Measurements from ENCODE around the gene CHERP. TPM values are rescaled to one million over a fixed set of nuclear protein-coding genes. Genes with fewer than 3 reads are reported as not detected.

The CHERP gene
- total and polyA plus RNA-seq, 2 of the 8 experiments (the other 6 are each of a cell fraction or from before 2014, with no cell fraction given): 13.9 to 73.7 TPM

GRCh38 chr19:16495982-16496612 lies 46.1 kb downstream of the CHERP start, which contains the start of the genes C19orf44 and CALR3 (continued):
- TF ChIP-seq, protein P1, sequence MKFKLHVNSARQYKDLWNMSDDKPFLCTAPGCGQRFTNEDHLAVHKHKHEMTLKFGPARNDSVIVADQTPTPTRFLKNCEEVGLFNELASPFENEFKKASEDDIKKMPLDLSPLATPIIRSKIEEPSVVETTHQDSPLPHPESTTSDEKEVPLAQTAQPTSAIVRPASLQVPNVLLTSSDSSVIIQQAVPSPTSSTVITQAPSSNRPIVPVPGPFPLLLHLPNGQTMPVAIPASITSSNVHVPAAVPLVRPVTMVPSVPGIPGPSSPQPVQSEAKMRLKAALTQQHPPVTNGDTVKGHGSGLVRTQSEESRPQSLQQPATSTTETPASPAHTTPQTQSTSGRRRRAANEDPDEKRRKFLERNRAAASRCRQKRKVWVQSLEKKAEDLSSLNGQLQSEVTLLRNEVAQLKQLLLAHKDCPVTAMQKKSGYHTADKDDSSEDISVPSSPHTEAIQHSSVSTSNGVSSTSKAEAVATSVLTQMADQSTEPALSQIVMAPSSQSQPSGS (IDR thresholded peaks at IDR 0.05; ENCODE audit: low read length): no peak
- no peak for TF ChIP-seq JUN (IDR thresholded peaks at IDR 0.05; ENCODE audit: low read depth, low read length)
- TF ChIP-seq RAD21 (IDR thresholded peaks at IDR 0.05 in 1 of 2, conservative IDR thresholded peaks at IDR 0.05 in 1 of 2; ENCODE audit: low read depth in 2 of 2, low read length in 2 of 2): no peak
- TF ChIP-seq, protein P2, sequence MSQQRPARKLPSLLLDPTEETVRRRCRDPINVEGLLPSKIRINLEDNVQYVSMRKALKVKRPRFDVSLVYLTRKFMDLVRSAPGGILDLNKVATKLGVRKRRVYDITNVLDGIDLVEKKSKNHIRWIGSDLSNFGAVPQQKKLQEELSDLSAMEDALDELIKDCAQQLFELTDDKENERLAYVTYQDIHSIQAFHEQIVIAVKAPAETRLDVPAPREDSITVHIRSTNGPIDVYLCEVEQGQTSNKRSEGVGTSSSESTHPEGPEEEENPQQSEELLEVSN (IDR thresholded peaks at IDR 0.05): no peak
- peak; percentile 27; the same call in 1 of the 2 replicates for TF ChIP-seq ATF3 (IDR thresholded peaks at IDR 0.05; ENCODE audit: insufficient read depth, low read depth, low read length)
- no peak for TF ChIP-seq RXRA (IDR thresholded peaks at IDR 0.05; ENCODE audit: insufficient read depth, low read depth, low read length)
- no peak for TF ChIP-seq CEBPB (IDR thresholded peaks at IDR 0.05; ENCODE audit: low read depth, low read length)
- TF ChIP-seq RFX5 (IDR thresholded peaks at IDR 0.05; ENCODE audit: borderline replicate concordance, low read depth, low read length): no peak
- TF ChIP-seq TCF12 (IDR thresholded peaks at IDR 0.05; ENCODE audit: low read depth, low read length): no peak
- TF ChIP-seq TAF7 (optimal IDR thresholded peaks at IDR 0.05; ENCODE audit: borderline replicate concordance, low read depth, low read length): peak; percentile 65
- TF ChIP-seq CTBP2 (IDR thresholded peaks at IDR 0.05; ENCODE audit: borderline replicate concordance, insufficient read depth, insufficient read length, low read length): no peak
- TF ChIP-seq BACH1 (IDR thresholded peaks at IDR 0.05; ENCODE audit: low read length): no peak
- no peak; the same call in 1 of the 2 replicates for TF ChIP-seq SP2 (IDR thresholded peaks at IDR 0.05; ENCODE audit: low read length)
- TF ChIP-seq, protein P3, sequence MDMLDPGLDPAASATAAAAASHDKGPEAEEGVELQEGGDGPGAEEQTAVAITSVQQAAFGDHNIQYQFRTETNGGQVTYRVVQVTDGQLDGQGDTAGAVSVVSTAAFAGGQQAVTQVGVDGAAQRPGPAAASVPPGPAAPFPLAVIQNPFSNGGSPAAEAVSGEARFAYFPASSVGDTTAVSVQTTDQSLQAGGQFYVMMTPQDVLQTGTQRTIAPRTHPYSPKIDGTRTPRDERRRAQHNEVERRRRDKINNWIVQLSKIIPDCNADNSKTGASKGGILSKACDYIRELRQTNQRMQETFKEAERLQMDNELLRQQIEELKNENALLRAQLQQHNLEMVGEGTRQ (IDR thresholded peaks at IDR 0.05; ENCODE audit: low read length): peak; percentile 4; the same call in 1 of the 2 replicates
- no peak for TF ChIP-seq NANOG (IDR thresholded peaks at IDR 0.05; ENCODE audit: insufficient read depth, low read depth, low read length, poor library complexity, severe bottlenecking)
- TF ChIP-seq TEAD4 (IDR thresholded peaks at IDR 0.05; ENCODE audit: low read depth, low read length): 0 out of 2 replicates have a peak, but pooled peaks have one; percentile 2
- no peak for TF ChIP-seq SUZ12 (IDR thresholded peaks at IDR 0.05; ENCODE audit: low read length)
- peak; percentile 80 for TF ChIP-seq CHD2 (IDR thresholded peaks at IDR 0.05; ENCODE audit: low read length)
- TF ChIP-seq RBBP5 (IDR thresholded peaks at IDR 0.05; ENCODE audit: borderline replicate concordance, low read depth, low read length): 0 out of 2 replicates have a peak, but pooled peaks have one; percentile 49

All from H1 (cell line).